Stimulated activated CD4-positive, alpha-beta T cell treated with anti-CD3 and anti-CD28 coated beads, TNF-alpha, amount 100 ng/mL, for 4 hours (primary cell): Measurements from ENCODE around the gene CREBBP.

Experiments used
- DNase-seq, 3 experiments: peaks; one replicate each; pipeline ENCODE4 v3.0.0-alpha.2; 2020; ENCODE audit warnings: low read depth in 3 of 3

Gene CREBBP

DNA sequence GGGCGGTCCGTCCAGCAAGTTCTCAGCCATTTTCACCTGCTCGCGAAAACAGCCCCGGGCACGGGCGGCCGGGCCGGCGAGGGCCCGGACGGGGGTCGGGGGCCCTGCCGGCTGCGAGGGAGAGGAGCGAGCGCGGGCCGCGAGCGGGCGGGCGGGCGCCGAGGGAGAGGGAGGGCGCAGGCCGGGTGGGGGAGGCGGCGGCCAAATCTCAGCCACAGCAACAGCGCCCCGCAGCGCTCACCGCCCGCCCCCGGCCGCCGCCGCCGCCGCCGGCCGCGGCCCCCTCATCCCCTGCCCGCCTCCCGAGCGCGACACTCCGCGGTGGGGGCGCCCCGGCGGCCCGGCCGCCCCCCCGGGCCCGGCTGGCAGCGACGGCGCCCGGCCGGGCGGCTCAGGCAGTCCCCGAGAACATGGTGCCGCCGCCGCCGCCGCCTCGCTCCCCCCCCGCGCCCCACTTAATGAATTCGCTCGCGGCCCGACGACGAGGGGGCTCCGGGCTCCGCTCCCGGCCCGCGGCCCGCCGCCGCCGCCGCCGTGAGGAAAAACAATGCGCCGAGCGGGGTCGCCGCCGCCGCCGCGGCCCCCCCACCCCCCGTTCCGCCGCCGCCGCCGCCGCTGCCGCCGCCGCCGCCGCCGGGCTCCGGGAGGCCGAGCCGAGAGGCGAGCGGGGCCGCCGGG lies 487 bp downstream of the CREBBP start:
- DNase-seq = peak; percentile 49 to 57 (median 55)

DNA sequence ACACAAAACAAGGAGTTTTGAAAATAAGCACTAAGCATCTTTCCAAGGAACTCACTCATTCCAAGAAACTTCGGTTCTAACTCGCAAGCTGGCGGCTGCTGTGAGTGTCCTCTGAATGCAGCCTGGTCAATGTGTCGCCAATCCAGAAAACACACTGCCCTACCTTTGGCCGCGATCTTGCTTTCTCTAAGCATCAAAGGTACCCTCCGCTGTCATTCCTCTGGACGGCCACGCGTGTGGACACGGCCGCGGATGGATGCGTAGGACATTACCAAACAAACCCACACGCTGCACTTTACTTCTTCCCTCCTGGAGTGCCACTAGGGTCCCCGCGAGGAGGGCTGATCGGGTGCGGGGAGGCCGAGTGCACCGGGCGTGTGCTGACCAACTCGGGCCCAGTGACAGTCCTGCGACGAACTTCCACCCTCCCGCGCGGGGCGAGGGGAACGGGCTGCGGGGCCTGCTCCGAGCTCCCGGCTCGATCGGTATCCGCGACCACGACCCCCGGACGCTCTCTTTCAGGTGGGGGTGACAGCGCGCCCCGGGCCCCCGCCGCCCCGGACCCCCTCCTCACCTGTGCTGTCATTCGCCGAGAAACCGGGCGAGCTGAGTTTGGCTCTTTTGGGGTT lies 1.1 kb downstream of the CREBBP start:
- DNase-seq = peak in 1 of 3 experiments; percentile 8

DNA sequence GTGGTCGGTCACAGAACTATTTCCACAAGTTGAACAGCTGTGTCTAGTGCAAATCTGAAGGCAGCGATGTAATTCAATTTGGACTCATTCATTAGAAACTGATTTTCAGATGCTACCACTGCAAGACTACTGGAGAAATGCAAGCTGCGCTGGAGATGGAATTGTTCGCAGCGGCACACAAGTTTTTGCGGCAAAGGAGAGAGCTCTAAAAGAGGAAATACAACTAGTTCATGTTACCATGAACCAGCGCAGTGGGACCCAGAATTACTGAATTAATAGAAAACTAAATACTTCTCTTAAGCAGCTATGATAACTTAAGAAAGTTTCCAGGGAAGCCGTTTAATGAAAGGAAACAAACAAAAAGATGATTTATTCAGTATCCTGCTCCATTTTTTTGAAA lies 1.9 kb downstream of the CREBBP start:
- no peak for DNase-seq

DNA sequence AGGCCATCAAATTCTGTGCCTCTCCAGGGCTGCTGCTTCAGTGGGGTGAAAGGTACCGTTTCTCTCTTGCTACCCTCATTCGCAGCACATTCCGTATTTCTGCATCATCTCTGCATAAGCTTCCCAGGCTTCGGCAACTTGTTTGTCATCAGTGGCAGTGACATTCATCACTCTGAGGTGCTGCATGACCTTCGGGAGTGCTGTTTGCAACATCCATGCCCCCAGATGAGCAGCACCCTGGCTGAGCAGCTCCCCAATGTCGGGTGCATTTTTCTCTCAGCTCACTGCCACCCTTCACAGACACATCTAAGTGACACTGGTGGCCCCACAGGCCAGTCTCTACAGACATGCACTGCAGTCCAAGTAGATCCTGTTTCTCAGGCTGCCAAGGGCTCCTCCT lies 3.8 kb downstream of the CREBBP start:
- no peak for DNase-seq

DNA sequence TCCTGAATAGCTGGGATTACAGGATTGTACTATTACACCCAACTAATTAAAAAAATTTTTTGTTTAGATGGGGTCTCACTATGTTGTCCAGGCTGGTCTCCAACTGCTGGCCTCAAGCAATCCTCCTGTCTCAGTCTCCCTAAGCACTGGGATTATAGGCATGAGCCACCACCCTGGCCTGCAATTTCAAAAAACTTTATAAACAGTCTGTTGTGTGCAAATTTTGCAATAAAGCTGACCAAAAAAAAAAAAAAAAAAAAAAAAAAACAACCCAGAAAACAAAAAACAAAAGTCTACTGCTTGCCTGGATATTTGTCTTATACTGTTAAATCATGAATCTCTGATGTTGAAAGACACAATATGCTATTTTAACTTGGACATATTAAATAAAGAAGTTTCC lies 4.4 kb downstream of the CREBBP start:
- no peak for DNase-seq

DNA sequence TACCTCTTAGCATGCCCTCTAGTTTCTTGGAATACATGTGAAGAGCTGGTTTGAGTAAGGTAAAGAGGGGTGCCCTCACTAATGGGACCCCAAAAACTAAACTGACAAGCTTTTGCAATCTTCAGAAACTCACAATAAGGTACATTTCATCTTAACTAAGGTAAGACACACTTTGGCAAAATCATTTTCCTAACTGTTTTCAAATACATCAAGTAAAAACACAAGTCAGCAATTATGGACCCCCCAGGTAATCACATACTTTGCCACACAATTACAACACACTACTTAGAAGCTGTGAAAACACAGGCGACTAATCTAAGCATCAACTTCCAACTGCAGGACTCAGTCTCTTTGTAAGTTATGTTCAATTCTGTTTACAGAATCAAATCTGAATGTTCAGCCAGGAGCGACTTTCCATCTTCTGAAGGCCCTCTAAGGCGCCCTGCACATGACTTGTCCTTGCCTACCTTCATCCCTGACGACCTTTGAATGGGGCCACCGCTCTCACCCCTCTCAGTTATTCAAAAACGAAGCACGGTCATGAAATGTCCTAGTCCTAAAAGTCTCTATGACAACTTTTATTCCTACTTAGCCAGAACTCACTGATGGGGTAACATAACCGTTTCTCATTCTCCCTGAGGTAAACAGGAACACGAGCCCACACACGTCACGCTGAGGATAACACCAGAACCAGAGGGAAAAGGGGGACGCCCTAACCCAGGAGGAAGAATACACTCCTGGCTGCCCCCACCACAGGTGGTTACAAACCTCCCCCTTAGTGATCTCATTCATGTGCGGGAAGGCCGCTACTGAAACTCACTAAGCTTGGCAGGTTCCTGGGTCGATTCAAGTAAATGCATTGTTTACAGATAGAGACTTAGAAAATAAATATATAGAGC lies 5.5 kb downstream of the CREBBP start:
- no peak for DNase-seq

DNA sequence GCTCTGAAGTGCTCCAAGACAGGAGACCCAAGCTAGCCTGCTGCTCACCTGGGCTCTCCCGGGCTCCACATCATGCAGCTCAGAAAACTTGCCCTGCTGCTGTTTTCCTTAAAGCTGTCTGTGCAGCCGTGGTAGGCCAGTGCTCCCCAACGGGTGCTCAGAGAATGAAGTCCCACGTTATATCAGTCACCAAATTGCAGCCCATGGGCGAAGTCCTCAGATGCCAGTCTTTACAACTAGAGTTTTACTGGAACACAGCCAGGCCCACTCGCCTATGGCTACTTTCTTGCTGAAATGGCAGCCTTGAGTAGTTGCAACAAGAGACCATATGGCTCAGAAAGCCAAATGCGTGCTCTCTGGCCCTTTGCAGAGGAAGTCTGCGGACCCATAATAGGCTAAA lies 6.3 kb downstream of the CREBBP start:
- DNase-seq = no peak

DNA sequence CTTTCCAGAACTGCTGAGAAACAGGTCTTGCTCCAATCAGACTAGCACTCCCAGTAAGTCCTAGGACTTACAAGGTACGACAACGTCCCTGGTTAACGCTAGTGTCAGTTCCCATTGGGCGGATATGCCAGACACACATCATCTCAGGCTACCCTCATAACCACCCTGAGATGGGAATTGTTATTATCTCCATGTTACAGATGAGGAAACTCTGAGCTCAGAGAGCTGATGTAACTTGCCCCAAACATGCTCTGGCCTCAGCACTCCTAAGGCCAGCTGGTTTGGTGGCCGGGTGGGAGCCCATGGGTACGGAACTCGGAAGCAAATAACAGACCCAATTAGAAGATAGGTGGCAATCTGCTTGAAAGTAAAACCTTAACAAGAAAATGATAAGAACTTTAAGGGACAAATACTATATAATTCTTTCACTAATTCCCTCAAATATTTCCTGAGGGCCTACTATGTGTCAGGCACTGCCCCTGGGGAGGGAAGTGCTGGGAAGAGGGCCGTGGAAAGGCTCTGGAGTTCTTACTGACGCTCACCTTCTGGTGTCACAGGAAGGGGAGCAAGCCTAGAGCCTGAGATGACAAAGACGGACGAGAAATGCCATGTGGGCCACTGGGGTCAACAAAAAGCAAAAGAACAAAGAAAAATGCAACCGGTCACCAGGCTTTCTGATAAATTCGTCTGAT lies 6.9 kb downstream of the CREBBP start:
- no peak for DNase-seq

DNA sequence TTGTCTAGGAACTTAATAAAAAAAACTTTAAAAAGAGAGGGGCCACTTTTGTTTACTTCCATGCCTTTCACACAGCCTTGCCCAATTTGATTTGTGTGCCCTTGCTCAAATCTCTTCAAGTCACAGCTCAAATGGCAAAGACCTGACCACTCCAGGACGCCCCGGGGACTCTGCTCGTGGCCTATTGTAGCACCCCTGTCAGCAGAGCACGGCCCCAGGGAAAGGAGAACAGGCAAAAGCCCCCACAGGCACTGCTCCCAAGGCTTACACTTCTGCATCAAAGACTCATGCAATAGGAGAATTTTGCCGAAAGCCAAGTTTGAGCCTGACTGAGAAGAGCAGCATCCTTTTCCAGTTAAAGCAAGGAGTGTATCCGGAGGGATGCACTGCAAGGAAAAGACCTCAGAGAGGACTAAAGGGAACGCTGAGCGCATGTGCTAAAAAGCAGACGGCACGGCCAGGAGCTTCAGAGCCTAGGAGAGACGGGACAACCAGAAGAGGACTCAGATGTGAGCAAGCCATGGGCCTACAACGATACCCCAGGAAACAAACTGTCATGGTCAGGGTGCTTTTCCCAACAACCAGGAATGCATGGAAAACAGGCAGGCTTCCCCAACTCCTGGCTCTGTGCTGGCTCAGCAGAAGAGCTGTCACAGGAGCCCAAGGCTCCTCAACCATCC lies 8.2 kb downstream of the CREBBP start:
- DNase-seq = no peak

DNA sequence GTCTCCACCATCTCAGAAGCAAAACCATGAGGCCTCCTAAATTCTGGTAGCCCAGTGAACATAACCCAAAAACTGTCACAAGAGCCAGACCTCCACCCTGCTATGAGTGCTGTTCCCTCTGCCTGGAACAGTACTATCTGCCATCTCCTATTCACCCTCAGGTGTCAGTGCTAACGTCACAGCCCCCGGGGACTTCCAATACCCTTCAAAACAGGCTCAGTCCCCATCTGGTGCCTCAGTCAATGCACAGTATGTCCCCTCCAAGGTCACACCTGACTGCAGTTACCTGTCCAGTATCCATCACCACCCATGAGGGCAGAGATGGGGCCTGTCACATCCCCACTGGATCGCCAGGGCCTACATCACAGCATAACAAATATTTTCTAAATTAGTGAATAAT lies 11.5 kb downstream of the CREBBP start:
- no peak for DNase-seq

DNA sequence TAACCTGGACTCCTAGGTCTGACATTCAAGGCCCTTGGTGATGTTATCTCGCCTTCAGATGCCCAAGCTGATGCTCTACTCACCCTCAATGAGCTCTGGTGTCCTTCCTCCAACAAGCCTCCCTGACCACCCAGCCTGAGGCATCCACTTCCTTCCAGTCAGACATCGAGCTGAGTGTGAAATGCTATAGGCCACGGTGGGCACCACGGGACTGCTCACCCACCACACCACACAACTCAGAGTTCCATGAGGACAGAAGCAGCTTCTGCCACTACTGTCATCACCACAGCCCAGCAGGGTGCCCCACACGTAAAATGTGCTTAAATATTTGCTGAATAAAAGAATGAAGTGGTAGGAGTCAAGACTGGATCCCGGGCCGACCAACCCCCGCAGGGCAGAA lies 12.0 kb downstream of the CREBBP start:
- no peak for DNase-seq

DNA sequence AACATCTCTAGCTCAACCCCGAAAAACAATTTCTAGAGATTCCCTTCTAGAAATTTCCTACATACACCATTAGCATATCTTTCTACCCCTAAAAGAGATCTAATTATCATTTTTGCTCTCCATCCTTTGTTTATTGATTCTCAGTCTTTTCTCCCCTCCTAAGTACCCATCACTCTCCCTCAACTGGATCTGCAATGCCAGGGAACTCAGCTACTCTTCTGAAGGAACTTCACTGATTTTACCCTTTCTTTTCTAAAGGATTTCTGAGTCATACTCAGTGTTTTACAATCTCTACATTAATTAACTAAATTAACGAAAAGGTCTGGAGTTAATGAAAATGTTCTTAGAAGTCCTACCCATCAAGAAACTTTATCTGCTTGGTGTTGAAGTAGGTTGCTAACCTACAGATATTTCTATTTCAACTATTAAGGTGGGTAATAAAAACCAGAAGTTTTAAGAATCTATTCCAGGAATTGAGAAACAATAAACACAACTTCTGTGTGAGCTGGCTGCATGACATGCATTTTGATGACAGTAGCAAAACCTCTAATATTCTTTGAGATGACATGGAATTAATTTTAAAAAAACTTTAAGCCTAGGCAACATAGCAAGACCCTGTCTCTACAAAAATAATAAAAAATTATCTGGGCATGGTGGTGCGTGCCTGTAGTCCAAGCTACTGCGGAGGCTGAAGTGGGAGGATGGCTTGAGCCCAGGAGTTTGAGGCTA lies 13.6 kb downstream of the CREBBP start:
- no peak for DNase-seq

DNA sequence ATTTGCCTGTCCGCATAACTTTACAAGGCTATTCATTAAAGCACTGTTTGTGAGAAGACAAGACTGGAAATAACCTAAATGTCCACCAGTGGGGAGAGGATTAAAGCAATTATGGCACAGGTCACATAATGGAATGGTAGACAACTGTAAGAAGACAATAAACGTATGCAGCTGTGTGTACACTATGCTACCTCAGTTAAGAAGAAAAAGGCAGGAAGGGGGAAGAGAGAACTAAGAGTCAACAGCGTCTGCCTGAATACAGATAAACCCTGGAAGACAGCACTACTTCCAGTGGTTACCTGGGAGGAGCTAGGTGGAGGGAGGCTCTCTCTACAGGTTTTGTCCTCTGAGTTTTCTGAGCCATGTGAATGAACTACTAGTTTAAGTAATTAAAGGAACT lies 15.3 kb downstream of the CREBBP start:
- DNase-seq = no peak

DNA sequence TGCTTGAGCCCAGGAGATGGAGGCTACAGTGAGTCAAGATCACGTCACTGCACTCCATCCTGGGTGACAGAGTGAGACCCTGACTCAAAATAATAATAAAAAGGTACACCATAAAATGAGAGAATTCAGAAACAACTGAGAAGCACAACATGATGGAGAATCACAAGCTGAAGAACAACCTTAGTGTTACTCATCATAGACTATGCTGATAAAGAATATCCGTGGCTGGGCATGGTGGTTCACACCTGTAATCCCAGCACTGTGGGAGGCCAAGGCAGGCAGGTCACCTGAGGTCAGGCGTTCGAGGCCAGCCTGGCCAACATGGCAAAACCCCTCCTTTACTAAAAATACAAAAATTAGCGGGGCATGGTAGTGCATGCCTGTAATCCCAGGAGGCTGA lies 16.0 kb downstream of the CREBBP start:
- DNase-seq = no peak

DNA sequence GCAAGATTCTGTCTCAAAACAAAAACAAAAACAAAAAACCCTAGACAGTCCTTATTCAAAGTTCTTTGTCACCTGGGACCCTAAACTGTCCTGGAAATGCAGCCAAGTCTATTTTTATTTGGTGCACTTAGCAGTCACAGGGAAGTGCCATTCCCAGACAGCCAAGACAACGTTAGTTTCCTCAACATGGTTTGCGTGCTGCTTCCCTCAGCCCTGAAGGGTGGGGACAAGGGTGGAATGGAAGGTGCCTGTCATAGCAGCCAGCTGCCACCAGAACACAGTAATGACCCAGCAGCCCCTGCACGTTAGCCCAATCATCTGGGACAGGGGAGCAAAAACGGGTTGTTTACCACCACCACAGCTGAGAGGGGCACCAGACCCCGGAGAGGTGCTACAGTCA lies 16.9 kb downstream of the CREBBP start:
- DNase-seq = no peak

DNA sequence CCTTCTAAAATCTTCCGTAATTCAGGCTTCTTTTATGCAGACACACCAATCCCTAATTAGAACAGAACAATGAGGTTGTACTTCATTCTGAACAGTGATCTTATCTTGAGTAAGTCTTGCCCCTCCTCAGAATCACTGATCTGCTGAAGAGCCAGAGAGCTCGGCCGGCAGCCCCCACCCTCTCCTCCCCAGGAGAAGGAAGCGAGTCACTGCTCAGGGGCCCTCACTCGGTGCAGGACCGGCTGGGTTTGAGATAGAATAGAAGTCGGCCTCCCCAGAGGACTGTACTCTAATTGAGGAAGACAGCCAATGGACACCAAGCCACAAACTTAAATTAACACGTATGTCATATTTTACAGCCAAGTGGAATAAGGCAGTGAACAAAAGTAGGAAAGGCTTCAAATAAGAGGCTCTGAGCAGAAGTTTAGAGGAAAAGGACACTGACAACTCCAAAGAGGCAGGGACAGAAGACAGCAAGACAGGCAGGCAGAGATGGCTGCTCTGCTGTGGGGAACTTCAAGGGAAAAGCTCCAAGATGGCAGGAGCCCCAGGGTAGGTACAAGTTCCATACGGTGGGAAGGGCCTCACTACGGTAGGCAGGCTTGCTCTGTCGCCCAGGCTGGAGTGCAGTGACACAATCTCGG lies 18.6 kb downstream of the CREBBP start:
- DNase-seq = no peak

DNA sequence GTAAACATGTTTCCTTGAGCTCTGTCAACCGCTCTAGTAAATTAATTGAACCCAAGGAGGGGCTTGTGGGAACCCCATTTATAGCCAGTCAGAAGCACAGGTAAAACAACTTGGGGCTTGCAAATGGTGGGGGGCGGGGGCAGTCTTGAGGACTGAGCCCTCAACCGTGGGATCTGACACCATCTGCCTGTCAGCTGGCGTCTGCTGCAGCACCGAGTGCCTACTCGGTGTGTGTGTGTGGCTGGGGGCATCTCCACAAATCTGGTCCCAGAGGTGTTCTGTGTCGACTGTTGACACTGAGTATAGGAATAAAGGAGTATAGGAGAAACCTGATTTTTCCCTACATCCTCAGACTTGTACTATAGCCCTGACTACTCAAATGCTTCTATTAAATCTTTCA lies 20.6 kb downstream of the CREBBP start:
- DNase-seq = no peak

DNA sequence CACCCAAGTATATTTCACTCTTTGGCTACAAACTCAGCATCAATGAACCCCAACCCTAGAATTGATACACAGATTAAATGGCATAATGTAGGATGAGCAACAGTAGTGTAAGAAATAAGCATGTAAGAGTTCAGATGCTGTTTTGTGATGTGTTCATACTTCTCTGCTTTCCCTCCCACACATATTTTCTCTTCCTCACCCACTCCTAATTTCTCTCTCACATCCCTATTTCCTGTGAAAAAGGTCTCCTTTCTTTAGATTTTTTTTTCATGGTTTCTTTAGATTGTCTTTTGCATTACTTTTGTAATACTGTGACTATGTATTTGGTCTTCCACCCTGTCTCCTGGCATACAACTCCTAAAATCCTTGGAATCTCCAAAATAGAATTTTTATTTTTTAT lies 21.7 kb downstream of the CREBBP start:
- DNase-seq = no peak

DNA sequence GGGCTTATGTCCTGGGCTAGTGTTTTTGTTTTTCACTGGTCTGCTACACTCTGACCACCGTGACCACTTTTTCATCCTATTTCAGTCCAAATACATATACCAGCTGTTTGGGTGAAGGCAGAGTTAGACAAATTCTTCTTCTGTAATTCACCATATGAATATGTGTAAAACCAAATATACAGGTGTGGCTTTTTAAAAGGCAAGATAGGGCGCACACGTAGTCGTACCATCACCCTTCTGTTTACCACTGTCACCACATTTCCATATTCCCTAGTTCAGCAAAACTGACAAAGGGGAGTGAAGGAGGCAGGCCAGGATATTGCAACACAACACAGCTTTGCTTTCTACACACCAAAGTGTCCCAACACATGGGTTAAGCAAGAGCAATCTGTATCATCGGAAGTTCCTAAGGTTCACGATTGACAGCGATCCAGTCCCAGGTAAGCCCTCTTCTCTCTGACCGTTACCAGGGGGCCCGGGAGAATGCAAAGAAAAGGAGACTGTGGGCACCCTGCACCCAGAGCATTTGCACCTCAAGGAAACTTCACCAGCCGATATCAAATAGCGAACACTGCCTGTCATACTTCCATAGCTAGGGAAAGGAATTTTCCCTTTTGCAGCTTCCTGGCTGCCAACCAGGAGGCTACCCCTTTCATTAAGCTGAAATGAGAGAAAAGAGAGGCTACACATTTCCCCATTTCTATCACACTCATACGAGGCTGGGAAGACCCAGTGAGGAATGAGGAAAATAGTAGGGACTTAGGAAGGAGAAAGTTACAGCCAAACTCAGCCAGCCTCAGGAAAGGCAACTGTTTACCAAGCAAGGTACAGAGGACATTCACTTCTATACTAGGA lies 23.1 kb downstream of the CREBBP start:
- DNase-seq = no peak
